EH (cell line): Measurements from ENCODE around the gene FBXO8.
"Not testable (repeated sequence)": the region's sequence is repeated elsewhere in the genome, so short reads cannot be mapped to it uniquely, and the experiment has no call there.

ENCODE experiments used
- DNase-seq: peaks from one replicate; pipeline ENCODE4 v3.0.0-alpha.2; 2015; ENCODE audit warnings: low read depth

The FBXO8 gene

GRCh38 chr4:174283507-174284471 is at the start of gene FBXO8, which contains the start of gene CEP44:
FBXO8 (minus strand) TSS chr4:174283667; CDS start chr4:174263092, 20,575 bp downstream.
CEP44 (plus strand) TSS chr4:174283911; CDS start chr4:174299122, 15,211 bp downstream.
- peak; percentile 79 for DNase-seq

- DNase-seq = no peak
These were observed 49.5 kb upstream of the FBXO8 start for GRCh38 chr4:174332741-174333493.

GRCh38 chr4:174324725-174325124 is 41.3 kb upstream of the FBXO8 start:
- peak; percentile 19 for DNase-seq

- DNase-seq = no peak
These were observed 40.8 kb upstream of the FBXO8 start for GRCh38 chr4:174324236-174324635.

- no peak for DNase-seq
These were observed 37.2 kb upstream of the FBXO8 start for GRCh38 chr4:174320494-174321199.

GRCh38 chr4:174318829-174319764 is 35.6 kb upstream of the FBXO8 start:
- DNase-seq = peak; percentile 36

GRCh38 chr4:174317531-174317930 is 34.1 kb upstream of the FBXO8 start:
- peak; percentile 24 for DNase-seq

- DNase-seq = no peak
These were observed 33.5 kb upstream of the FBXO8 start for GRCh38 chr4:174316954-174317353.

- no peak for DNase-seq
These were observed 33.1 kb upstream of the FBXO8 start for GRCh38 chr4:174316546-174316945.

- DNase-seq = peak; percentile 71
These were observed 31.3 kb upstream of the FBXO8 start for GRCh38 chr4:174314770-174315169.

GRCh38 chr4:174314274-174314673 is 30.8 kb upstream of the FBXO8 start:
- DNase-seq = no peak

- DNase-seq = no peak
These were observed 29.5 kb upstream of the FBXO8 start for GRCh38 chr4:174312993-174313392.

GRCh38 chr4:174307694-174308093 is 24.2 kb upstream of the FBXO8 start:
- no peak for DNase-seq

GRCh38 chr4:174305961-174306360 is 22.5 kb upstream of the FBXO8 start:
- no peak for DNase-seq

- DNase-seq = no peak
These were observed 21.2 kb upstream of the FBXO8 start for GRCh38 chr4:174304664-174305063.

- no peak for DNase-seq
These were observed 20.2 kb upstream of the FBXO8 start for GRCh38 chr4:174303687-174304086.

- not testable (repeated sequence) for DNase-seq
These were observed 11.7 kb upstream of the FBXO8 start for GRCh38 chr4:174295142-174295541.

- DNase-seq = not testable (repeated sequence)
These were observed 11.2 kb upstream of the FBXO8 start for GRCh38 chr4:174294641-174295040.

- no peak for DNase-seq
These were observed 9.0 kb upstream of the FBXO8 start for GRCh38 chr4:174292473-174292872.

- DNase-seq = no peak
These were observed 3.4 kb upstream of the FBXO8 start for GRCh38 chr4:174286870-174287269.

GRCh38 chr4:174284487-174284886 is 1.0 kb upstream of the FBXO8 start:
- DNase-seq = no peak
